Stimulated activated CD4-positive, alpha-beta T cell treated with anti-CD3 and anti-CD28 coated beads, Interleukin-12 subunit alpha, Interleukin-12 subunit beta, amount 100 ng/mL, for 4 hours (primary cell): Measurements from ENCODE around the gene SMIM1.

ENCODE experiments used
- DNase-seq: peaks from one replicate; pipeline ENCODE4 v3.0.0-alpha.2; 2020

Gene SMIM1

DNA sequence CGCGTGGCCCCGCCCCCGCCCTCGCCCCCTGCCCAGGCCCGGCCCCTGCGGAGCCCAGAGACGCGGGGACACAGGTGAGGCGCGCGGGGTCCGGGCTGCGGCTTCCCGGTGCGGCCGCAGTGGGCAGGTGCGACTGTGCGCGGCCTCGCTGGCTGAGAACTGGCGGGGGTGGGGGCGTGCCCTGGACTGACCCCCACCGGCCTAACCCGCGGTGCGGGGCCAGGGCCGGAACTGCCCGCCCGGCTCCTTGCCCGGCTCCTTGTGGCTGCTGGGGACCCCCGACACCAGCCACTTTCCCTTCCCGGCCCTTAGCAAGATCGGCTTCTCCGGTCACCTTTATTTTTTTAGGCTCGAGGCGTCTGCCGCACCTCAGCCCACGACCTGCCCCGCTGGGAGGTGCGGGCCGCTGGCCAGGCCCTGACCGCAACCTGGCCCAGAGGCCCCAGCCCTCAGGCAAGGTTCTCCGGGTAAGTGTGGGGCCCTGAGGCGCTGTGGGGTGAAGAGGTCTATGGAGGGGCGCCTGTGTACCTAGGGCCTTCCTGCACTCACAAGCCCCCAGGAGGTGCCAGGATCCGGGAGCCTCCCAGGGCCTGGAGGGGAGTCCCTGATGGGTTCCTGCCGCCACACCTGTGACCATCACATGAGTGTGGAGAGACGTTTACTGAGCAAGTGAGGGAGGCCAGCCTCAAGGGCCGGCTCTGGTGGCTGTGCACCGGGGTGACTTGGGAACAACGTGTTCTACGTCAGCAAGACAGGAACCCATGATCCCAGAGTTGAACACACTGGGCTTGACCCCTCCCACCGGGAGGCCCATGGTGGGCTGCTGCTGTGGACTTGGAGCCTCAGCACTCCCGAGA is at the start of gene SMIM1:
SMIM1 (plus strand) TSS at position 35 of the 857 bp plus-strand sequence. CDS start 2,625 bp downstream, outside the sequence.
- no peak for DNase-seq

DNA sequence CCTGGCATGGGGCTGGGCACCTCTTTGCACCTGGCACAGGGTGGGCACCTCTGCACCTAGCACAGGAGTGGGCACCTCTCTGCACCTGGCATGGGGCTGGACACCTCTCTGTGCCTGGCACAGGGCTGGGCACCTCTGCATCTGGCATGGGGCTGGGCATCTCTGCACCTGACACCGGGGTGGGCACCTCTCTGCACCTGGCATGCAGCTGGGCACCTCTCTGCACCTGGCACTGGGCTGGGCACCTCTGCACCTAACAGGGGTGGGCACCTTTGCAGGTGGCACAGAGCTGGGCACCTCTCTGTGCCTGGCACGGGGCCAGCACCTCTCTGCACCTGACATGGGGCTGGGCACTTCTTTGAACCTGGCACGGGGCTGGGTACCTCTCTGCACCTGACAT is 49.7 kb upstream of the SMIM1 start:
- no peak for DNase-seq

DNA sequence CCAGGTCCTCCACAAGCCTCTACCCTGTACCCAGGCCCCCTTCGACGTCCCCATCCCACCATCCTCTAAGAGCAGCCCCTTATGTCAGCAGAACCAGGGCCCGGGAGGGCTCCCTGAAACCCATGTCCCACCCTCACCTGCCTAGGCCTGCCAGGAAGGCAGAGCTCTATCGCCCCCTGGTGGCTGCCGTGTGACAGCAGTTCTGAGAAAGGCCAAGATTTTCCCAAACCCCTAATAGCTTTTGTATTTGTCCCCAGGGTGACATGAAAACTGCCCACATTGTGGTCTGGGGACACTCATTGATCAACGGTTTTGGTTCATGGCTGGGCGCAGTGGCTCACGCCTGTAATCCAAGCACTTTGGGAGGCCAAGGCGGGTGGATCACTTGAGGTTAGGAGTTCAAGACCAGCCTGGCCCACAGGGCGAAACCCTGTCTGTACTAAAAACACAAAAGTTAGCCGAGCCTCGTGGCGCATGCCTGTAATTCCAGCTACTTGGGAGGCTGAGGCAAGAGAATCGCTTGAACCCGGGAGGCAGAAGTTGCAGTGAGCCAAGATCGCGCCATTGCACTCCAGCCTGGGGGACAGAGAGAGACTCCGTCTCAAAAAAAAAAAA is 48.0 kb upstream of the SMIM1 start:
- DNase-seq: peak; percentile 80

GRCh38 chr1:3725366-3725765 is 47.2 kb upstream of the SMIM1 start:
- DNase-seq: no peak

GRCh38 chr1:3727042-3727824 is 45.3 kb upstream of the SMIM1 start:
- DNase-seq: no peak

DNA sequence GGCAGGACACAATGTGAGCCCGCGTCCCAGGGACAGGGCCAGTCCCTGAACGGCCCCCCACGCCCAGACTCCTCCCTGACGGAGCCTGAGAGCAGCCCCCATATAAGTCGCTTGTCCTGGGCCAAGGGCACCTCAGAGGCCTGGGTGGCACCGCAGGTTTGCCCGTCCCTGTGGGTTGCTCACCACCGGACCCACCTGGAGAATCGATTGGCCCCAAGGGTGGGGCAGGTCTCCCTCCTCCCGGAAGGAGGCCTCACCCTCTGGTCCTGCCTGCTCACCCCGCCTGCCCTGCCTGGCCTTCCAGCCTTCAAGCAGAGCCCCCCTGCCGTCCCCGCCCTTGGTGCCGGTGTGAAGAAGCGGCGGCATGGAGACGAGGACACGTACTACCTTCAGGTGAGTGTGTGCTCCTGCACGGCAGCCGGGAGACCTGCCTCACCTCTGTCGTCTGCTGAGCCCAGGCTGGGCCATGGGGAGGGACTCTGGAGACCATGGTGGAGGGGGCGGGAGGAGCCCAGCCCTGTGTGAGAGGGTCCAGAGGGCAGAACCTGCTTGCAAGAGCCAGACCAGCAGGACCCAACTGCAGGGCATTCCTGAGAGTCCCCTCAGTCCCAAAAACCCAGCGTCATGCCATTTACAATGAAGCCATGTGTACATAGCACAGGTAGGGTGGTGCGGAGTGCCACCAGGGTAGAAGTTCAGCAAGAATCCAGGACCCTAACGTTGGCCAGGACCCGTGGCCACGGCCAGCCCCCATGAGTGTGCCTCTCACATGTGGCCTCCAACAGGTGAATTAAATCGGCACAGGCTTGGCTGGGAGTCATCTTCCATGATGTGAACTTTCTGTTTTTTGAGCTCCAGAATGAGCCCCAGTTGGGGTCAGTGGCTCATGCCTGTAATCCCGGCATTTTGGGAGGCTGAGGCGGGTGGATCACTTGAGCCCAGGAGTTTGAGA is 44.4 kb upstream of the SMIM1 start:
- no peak for DNase-seq

- DNase-seq: no peak
These were observed 42.7 kb upstream of the SMIM1 start for GRCh38 chr1:3729594-3730542.

DNA sequence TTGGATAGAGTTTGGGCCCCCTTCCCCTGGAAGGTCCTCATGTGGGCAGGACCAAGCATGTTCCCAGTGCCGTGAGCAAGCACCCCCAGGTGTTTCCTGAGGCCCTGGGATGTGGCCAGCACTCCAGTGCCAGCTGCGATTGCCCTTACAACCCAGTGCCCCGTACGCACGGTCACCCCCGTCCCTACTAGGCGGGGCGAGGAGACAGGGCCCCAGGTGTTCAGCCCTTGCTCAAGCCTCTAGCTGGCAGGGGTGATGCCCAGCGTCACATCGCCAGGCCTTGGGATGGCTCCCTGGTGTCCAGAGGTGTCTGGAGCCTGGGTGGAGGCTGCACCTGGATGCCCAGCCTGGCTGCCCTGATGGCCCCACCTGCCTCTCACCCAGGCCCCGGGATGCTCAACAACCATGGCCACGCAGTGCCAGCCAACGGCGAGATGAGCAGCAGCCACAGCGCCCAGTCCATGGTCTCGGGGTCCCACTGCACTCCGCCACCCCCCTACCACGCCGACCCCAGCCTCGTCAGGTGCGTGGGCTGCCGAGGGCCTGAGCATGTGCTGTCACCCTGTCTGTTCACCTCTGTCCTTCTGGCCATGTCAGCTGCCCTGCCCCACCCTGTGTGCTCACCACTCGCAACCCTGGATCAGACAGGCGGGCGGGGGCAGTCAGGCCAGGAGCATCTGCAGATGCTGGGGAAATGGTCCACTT is 41.9 kb upstream of the SMIM1 start:
- no peak for DNase-seq

DNA sequence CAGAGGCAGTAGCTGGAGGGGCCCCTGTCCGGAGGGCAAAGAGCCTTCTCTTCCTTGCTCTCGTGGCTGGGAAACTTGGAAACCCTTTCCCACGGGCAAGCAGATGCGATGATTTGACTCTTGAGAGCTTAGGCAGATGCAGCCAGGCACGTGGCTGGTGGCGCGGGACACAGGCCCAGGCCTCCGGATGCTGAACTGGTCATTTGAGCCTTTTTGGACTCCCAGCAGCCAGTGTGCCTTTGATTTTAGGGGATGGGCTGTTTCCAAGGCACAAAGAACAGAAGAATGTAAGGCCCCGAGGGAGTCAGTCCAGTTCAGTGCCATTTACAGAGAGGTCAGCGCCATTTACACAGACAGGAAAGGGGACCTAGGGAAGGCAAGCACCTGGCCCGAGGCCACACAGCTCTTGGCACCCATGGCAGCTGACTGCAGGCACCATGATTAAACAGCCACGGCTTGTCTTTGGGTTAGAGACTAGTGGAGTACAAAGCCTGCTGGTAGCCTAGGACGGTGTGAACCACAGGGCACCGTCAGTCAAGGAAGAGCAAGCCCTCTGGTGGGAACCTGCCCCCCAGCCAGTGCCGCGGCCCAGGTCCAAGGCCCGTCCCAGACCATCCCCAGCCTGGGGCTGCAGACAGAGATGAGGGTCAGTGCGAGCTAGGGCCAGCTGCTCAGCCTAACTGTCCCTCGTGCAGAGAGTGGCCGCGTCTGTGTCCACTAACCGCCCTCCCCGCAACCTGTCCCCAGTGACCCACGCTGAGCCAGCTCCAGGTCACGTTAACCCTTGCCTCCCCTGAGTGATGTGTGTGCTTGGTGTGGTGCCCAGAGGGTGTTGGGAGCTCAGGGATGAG is 40.7 kb upstream of the SMIM1 start:
- DNase-seq: no peak

- DNase-seq: no peak
These were observed 40.0 kb upstream of the SMIM1 start for GRCh38 chr1:3732434-3733093.

DNA sequence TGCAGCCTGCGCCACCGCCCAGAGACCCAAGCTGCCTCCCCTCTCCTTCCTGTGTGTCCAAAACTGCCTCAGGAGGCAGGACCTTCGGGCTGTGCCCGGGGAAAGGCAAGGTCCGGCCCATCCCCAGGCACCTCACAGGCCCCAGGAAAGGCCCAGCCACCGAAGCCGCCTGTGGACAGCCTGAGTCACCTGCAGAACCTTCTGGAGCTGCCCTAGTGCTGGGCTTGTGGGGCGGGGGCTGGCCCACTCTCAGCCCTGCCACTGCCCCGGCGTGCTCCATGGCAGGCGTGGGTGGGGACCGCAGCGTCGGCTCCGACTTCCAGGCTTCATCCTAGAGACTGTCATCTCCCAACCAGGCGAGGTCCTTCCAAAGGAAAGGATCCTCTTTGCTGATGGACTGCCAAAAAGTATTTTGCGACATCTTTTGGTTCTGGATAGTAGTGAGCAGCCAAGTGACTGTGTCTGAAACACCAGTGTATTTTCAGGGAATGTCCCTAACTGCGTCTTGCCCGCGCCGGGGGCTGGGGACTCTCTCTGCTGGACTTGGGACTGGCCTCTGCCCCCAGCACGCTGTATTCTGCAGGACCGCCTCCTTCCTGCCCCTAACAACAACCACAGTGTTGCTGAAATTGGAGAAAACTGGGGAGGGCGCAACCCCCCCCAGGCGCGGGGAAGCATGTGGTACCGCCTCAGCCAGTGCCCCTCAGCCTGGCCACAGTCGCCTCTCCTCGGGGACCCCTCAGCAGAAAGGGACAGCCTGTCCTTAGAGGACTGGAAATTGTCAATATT is 39.3 kb upstream of the SMIM1 start:
- DNase-seq: no peak

DNA sequence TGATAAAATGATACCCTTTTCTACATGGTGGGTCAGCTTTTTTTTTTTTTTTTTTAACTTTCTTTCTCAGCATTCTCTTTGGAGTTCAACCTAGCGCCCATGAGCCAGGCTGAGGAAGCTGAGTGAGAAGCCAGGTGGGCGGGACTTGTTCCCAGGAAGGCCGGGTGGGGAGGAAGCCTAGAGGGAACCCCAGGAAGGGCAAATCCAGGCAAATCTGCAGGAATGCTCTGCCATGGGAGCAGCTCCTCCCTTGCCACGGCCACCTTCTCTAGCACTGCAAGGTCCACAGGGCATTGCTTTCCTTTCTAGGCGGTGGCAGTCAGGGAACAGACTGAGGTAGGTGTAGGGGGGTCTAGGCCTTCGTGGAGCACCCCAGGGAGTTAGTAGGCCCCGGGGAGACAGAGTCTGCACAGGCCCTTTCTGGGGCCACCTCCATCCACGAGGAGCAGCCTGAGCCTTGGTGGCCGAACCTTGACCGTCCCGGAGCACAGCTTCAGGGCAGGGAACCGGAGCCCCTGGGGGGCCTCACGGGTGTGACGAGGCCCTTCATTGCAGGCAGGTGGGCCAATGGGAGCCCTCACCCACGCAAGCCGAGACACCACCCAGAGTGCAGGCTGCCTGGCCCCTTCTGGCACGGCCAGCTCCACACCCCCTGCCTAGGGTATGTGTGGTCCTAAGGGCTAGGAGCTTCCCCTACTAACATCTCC is 38.5 kb upstream of the SMIM1 start:
- no peak for DNase-seq

GRCh38 chr1:3734602-3735001 is 37.9 kb upstream of the SMIM1 start:
- no peak for DNase-seq

DNA sequence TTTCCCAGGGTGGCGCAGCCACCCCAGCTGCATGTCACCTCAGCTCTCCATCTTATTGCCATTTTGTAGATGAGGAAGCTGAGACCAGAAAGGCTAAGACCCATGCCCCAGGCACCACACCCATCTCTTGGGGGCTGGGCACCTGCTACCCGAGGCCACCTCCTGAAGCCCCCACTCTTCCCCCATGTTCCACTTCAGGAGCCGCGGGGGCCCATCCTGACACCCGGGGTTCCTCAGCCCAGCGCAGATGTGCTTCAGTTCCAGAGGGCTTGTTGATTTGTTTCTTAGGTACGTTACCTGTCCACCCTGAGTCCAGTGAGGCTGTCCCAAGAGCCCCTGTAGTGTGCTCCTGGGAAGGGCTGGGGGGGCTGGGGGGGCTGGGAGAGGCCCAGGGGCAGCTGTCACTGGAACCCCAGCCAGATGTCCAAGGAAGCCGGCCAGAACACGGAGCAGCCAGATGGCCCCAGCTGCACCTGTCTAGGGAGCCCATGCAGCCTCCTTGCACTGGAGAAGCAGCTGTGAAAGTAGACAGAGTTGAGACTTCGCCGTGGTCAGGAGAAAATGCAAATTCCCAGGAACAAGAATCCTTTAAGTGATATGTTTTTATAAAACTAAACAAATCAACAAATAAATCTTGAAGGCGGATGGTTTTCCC is 37.4 kb upstream of the SMIM1 start:
- DNase-seq: no peak

DNA sequence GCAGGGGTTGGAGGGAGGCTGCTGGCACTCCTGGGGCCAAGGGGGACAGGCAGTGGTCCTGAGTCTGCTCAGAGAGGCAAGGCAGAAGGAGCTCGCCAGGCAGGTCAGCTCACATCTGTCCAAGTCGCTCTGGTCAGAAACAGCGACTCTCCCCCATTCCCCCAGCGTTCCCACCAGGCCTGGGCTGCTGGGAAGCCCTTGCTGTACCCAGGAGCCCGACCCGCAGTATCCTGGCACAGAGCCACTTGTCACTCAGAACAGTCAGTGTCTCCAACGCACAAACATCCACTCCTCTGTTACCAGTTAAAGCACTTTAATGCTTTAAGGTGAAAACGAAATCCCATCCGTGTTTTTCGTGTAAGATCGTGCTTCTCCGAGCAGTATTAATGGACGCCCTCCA is 36.9 kb upstream of the SMIM1 start:
- no peak for DNase-seq

DNA sequence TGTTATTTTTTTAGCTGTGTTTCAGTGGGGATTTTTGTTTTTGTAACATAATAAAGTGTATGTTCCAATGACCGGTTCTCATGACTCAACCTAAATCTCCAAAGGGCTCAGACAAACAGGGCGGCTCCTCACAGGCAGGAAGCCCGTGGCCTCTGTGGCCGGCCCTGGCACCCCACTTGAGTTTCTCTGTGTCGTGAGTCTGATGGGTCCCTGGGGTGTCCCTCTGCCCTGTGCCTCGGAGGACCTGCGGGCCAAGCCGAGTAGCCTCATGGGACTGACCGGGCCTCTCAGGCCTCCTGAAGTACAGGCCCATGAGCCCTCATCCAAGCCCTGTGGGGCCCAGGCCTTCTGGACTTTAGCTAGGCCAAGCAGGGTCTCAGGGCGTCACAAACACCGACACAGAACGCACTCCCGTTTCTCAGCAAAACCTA is 36.4 kb upstream of the SMIM1 start:
- no peak for DNase-seq

DNA sequence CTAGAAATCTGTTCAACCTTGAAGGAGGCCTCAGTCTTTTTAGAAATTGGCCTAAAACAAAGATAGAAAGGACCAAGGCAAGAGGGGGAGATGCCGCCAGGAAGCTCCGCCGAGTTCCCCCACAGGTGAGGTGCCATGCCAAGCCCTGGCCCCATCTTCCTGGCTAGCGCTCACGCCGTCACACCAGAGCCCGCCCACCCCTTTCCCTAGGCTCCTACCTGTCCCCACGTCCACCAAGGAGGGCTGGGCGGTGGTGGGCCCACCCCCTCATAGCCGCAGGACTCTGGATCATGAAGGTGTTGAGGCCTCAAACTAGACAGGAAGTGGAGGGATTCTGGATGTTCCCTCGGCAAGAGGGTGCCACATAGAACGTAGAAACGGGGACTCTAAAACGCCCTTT is 35.8 kb upstream of the SMIM1 start:
- no peak for DNase-seq
